ENCODE results near the gene TMED10.

GRCh38 chr14:75126679-75127473 lies 49.5 kb downstream of the TMED10 start, which contains the start of gene NEK9:
- TF ChIP-seq CTCF (conservative IDR thresholded peaks at IDR 0.05; ENCODE audit: low read depth, low read length) (no peak), EZH2phosphoT487 (IDR thresholded peaks at IDR 0.05; ENCODE audit: borderline replicate concordance, low read length) (no peak), EZH2 (IDR thresholded peaks at IDR 0.05; ENCODE audit: low read length, unreplicated experiment) (no peak)
